ENCODE measurements around the gene BNC1. TPM values are rescaled to one million over a fixed set of nuclear protein-coding genes. Genes with fewer than 3 reads are reported as not detected.
"Not testable (repeated sequence)": the region's sequence is repeated elsewhere in the genome, so short reads cannot be mapped to it uniquely, and the experiment has no call there.

BNC1 gene
- total and polyA plus RNA-seq, 8 donors: 0.12 to 4.6 (median 0.55) TPM; not detected in 5

DNA sequence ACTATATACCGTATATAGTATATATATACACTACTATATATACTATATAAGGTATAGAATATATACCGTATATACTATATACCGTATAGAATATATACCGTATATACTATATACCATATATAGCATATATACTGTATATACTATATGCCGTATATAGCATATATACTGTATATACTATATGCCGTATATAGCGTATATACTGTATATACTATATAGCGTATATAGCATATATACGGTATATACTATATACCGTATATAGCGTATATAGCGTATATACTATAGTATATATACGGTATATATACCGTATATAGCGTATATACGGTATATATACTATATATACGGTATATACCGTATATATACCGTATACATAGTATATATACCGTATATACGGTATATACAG lies 54.2 kb downstream of the BNC1 start:
- Histone ChIP-seq H3K36me3 (no peaks in the 10 kb centered on the region), H3K27me3 (no peaks in the 10 kb centered on the region), H3K4me1 (no peaks in the 10 kb centered on the region), H3K9me3 (no peaks in the 10 kb centered on the region), H3K4me3 (no peak overlapping the region), H3K27ac (no peak overlapping the region)
- intact Hi-C loops (cut with DNase I; ENCODE audit: low total_unique reads): no loop called here
- no peak for DNase-seq
- TF ChIP-seq POLR2A (IDR thresholded peaks at IDR 0.05) (no peak), POLR2AphosphoS5 (IDR thresholded peaks at IDR 0.05) (no peak)
- 93 to 98% (median 95%) methylated on average over 21 of the region's 21 CpGs for WGBS, 5 donors

DNA sequence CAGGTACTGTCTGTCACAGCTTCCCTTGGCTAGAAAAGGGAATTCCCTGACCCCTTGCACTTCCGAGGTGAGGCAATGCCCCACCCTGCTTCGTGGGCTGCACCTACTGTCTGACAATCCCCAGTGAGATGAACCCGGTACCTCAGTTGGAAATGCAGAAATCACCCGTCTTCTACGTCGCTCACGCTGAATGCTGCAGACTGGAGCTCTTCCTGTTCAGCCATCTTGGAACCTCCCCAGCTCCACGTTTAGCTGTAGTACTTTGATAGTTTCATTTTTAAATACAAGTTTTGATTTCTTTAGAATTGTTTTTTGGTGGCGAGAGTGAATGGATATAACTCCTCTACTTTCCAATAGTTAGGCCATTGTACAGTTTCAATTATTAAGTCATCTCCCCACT lies 59.0 kb downstream of the BNC1 start:
- Histone ChIP-seq H3K36me3 (no peaks in the 10 kb centered on the region), H3K27me3 (no peaks in the 10 kb centered on the region), H3K4me1 (no peaks in the 10 kb centered on the region), H3K27ac (no peak overlapping the region), H3K4me3 (no peak overlapping the region), H3K9me3 (peaks cover 0 to 8% (median 7%) of the 10 kb centered on the region in 4 donors)
- DNase-seq: no peak
- intact Hi-C loops (cut with DNase I; ENCODE audit: low total_unique reads): no loop called here
- TF ChIP-seq, protein P1, sequence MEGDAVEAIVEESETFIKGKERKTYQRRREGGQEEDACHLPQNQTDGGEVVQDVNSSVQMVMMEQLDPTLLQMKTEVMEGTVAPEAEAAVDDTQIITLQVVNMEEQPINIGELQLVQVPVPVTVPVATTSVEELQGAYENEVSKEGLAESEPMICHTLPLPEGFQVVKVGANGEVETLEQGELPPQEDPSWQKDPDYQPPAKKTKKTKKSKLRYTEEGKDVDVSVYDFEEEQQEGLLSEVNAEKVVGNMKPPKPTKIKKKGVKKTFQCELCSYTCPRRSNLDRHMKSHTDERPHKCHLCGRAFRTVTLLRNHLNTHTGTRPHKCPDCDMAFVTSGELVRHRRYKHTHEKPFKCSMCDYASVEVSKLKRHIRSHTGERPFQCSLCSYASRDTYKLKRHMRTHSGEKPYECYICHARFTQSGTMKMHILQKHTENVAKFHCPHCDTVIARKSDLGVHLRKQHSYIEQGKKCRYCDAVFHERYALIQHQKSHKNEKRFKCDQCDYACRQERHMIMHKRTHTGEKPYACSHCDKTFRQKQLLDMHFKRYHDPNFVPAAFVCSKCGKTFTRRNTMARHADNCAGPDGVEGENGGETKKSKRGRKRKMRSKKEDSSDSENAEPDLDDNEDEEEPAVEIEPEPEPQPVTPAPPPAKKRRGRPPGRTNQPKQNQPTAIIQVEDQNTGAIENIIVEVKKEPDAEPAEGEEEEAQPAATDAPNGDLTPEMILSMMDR (IDR thresholded peaks at IDR 0.05): no peak
- TF ChIP-seq EP300 (IDR thresholded peaks at IDR 0.05) (no peak), POLR2AphosphoS5 (IDR thresholded peaks at IDR 0.05) (no peak), POLR2A (IDR thresholded peaks at IDR 0.05) (no peak)
- WGBS, 5 donors: 76 to 81% (median 80%) methylated on average over 9 of the region's 9 CpGs

DNA sequence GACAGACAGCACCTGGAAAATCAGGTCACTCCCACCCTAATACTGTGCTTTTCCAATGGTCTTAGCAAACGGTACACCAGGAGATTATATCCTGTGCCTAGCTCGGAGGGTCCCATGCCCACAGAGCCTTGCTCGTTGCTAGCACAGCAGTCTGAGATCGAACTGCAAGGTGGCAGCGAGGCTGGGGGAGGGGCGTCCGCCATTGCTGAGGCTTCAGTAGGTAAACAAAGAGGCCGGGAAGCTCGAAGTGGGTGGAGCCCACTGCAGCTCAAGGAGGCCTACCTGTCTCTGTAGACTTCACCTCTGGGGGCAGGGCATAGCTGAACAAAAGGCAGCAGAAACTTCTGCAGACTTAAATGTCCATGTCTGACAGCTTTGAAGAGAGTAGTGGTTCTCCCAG lies 62.7 kb downstream of the BNC1 start:
- WGBS, 5 donors: 88 to 92% (median 91%) methylated on average over 9 of the region's 9 CpGs
- H3K9me3 ChIP-seq; H3K36me3 ChIP-seq; H3K4me3 ChIP-seq; intact Hi-C loops (cut with DNase I; ENCODE audit: low total_unique reads); H3K27ac ChIP-seq; DNase-seq; H3K27me3 ChIP-seq; H3K4me1 ChIP-seq: not testable (repeated sequence)

DNA sequence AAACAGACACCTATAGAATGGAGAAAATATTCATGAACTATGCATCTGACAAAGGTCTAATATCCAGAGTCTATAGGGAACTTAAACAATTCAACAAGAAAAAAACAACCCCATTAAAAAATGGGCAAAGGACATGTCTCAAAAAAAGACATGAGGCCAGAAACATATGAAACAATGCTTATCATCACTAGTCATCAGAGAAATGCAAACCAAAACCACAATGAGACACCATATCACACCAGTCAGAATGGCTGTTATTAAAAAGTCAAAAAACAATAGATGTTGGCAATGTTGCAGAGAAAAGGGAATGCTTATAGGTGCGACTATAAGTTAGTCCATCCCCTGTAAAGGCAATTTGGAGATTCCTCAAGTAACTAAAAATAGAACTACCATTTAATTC lies 65.4 kb downstream of the BNC1 start:
- no peak overlapping the region for H3K27ac ChIP-seq
- no peak for TF ChIP-seq POLR2AphosphoS5 (IDR thresholded peaks at IDR 0.05)
- no peak for TF ChIP-seq EP300 (IDR thresholded peaks at IDR 0.05)
- TF ChIP-seq, protein P1 (IDR thresholded peaks at IDR 0.05): no peak
- TF ChIP-seq POLR2A (IDR thresholded peaks at IDR 0.05): no peak
- no peak for DNase-seq
- no peak overlapping the region for H3K4me3 ChIP-seq
- H3K4me1 ChIP-seq: no peaks in the 10 kb centered on the region
- peaks cover 0 to 8% (median 7%) of the 10 kb centered on the region in 4 donors for H3K9me3 ChIP-seq
- peaks cover 0 to 3% (median 0%) of the 10 kb centered on the region in 3 donors for H3K27me3 ChIP-seq
- 88 to 98% (median 95%) methylated on average over 1 of the region's 1 CpG for WGBS, 5 donors
- no peaks in the 10 kb centered on the region for H3K36me3 ChIP-seq
- intact Hi-C loops (cut with DNase I; ENCODE audit: low total_unique reads): no loop called here

DNA sequence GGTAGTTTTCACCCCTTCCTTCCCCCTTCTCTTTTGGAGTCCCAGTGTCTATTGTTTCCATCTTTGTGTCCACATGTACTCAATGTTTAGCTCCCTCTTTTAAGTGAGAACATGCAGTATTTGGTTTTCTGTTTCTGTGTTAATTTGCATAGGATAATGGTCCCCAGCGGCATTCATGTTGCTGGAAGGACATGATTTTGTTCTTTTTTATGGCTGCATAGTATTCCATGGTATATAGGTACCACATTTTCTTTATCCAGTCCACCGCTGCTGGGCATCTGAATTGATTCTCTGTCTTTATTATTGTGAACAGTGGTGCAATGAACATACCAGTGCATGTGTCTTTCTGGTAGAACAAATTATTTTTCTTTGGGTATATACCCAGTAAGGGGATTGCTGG lies 69.2 kb downstream of the BNC1 start:
- 91 to 100% (median 94%) methylated on average over 2 of the region's 2 CpGs for WGBS, 5 donors

More for the DNA sequence above, 69.2 kb downstream of the BNC1 start:
- intact Hi-C loops (cut with DNase I; ENCODE audit: low total_unique reads): no loop called here
- Histone ChIP-seq H3K4me1 (no peaks in the 10 kb centered on the region), H3K27ac (no peak overlapping the region), H3K9me3 (no peaks in the 10 kb centered on the region), H3K27me3 (peaks cover 0 to 3% (median 0%) of the 10 kb centered on the region in 3 donors), H3K36me3 (no peaks in the 10 kb centered on the region), H3K4me3 (no peak overlapping the region)
- DNase-seq: no peak
- TF ChIP-seq EP300 (IDR thresholded peaks at IDR 0.05) (no peak), POLR2AphosphoS5 (IDR thresholded peaks at IDR 0.05) (no peak), POLR2A (IDR thresholded peaks at IDR 0.05) (no peak)
- TF ChIP-seq, protein P1 (IDR thresholded peaks at IDR 0.05): no peak

All from stomach (tissue), 9 donors.